B cell (primary cell): Measurements from ENCODE around the gene LCN10.

Experiments
- EZH2 ChIP-seq: IDR thresholded peaks from 2 replicates; pipeline ENCODE4 v1.6.1; 2012; ENCODE audit warnings: borderline replicate concordance, low read depth, mild to moderate bottlenecking, moderate library complexity, low read length; ENCODE audit not compliant: insufficient read depth, poor library complexity, severe bottlenecking
- TF ChIP-seq, protein P1 (sequence below): fragments of 200-600 bp; IDR thresholded peaks from one replicate; pipeline ENCODE4 v1.8.0; 2022; ENCODE audit warnings: antibody characterized with exemption, mild to moderate bottlenecking

DNA sequence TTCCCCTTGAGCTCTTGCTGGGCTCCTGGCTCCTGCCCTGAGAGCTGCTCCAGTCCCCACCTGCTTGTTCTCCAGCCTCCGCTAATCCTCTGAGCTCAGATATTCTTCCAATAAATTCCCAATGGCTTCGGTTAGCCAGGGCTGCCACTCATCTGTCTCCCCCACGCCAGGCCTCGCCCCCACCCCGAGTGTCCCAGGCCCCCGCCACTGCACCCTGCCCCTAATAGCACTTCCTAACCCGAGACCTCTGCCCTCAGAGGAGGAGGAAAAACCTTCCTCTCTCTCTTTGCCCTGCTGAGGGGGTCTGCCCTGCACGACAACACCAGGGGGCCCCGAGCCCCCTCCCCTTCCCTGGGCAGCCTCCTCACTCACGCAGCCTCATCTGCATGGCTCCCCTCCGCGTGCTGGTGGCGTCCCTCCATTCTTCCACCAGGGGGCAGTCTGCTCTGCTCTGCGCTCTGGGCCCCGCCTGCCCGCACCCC, 27.0 kb upstream of the LCN10 start:
- TF ChIP-seq, protein P1, sequence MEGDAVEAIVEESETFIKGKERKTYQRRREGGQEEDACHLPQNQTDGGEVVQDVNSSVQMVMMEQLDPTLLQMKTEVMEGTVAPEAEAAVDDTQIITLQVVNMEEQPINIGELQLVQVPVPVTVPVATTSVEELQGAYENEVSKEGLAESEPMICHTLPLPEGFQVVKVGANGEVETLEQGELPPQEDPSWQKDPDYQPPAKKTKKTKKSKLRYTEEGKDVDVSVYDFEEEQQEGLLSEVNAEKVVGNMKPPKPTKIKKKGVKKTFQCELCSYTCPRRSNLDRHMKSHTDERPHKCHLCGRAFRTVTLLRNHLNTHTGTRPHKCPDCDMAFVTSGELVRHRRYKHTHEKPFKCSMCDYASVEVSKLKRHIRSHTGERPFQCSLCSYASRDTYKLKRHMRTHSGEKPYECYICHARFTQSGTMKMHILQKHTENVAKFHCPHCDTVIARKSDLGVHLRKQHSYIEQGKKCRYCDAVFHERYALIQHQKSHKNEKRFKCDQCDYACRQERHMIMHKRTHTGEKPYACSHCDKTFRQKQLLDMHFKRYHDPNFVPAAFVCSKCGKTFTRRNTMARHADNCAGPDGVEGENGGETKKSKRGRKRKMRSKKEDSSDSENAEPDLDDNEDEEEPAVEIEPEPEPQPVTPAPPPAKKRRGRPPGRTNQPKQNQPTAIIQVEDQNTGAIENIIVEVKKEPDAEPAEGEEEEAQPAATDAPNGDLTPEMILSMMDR, result peak; percentile 33
- TF ChIP-seq EZH2, result no peak
